ENCODE results near the gene BICC1. TPM values are rescaled to one million over a fixed set of nuclear protein-coding genes. Genes with fewer than 3 reads are reported as not detected.

BICC1 gene
- total RNA-seq, 1 donor from 2014 or later, result 58.0 TPM

- Histone ChIP-seq H3K4me3 (ENCODE audit: low read depth, low read length) (no peak overlapping the region), H3K27me3 (ENCODE audit: control insufficient read depth, insufficient read depth, low read length) (no peaks in the 10 kb centered on the region), H3K36me3 (ENCODE audit: control insufficient read depth, insufficient read depth, low read length) (no peaks in the 10 kb centered on the region)
- DNase-seq (ENCODE audit: low read depth), result no peak
- TF ChIP-seq CTCF (IDR thresholded peaks at IDR 0.05; ENCODE audit: insufficient read depth, low read length, poor library complexity, severe bottlenecking), result no peak
Measured at GRCh38 chr10:58758321-58758720, 245.6 kb downstream of the BICC1 start.

- Histone ChIP-seq H3K36me3 (ENCODE audit: control insufficient read depth, insufficient read depth, low read length) (no peaks in the 10 kb centered on the region), H3K4me3 (ENCODE audit: low read depth, low read length) (no peak overlapping the region), H3K27me3 (ENCODE audit: control insufficient read depth, insufficient read depth, low read length) (no peaks in the 10 kb centered on the region)
- no peak for TF ChIP-seq CTCF (IDR thresholded peaks at IDR 0.05; ENCODE audit: insufficient read depth, low read length, poor library complexity, severe bottlenecking)
- DNase-seq (ENCODE audit: low read depth), result no peak
Measured at GRCh38 chr10:58764087-58764747, 251.5 kb downstream of the BICC1 start.

GRCh38 chr10:58765910-58766309, 253.2 kb downstream of the BICC1 start:
- Histone ChIP-seq H3K4me3 (ENCODE audit: low read depth, low read length) (no peak overlapping the region), H3K36me3 (ENCODE audit: control insufficient read depth, insufficient read depth, low read length) (no peaks in the 10 kb centered on the region), H3K27me3 (ENCODE audit: control insufficient read depth, insufficient read depth, low read length) (no peaks in the 10 kb centered on the region)
- TF ChIP-seq CTCF (IDR thresholded peaks at IDR 0.05; ENCODE audit: insufficient read depth, low read length, poor library complexity, severe bottlenecking), result no peak
- no peak for DNase-seq (ENCODE audit: low read depth)

- DNase-seq (ENCODE audit: low read depth), result no peak
- TF ChIP-seq CTCF (IDR thresholded peaks at IDR 0.05; ENCODE audit: insufficient read depth, low read length, poor library complexity, severe bottlenecking), result no peak
Measured at GRCh38 chr10:58767652-58768051, 255.0 kb downstream of the BICC1 start.

GRCh38 chr10:58771863-58772262, 259.2 kb downstream of the BICC1 start:
- no peak for DNase-seq (ENCODE audit: low read depth)
- no peak for TF ChIP-seq CTCF (IDR thresholded peaks at IDR 0.05; ENCODE audit: insufficient read depth, low read length, poor library complexity, severe bottlenecking)
- Histone ChIP-seq H3K27me3 (ENCODE audit: control insufficient read depth, insufficient read depth, low read length) (no peaks in the 10 kb centered on the region), H3K36me3 (ENCODE audit: control insufficient read depth, insufficient read depth, low read length) (no peaks in the 10 kb centered on the region), H3K4me3 (ENCODE audit: low read depth, low read length) (no peak overlapping the region)

More at GRCh38 chr10:58767652-58768051, 255.0 kb downstream of the BICC1 start:
- H3K27me3 ChIP-seq (ENCODE audit: control insufficient read depth, insufficient read depth, low read length), result no peaks in the 10 kb centered on the region
- H3K36me3 ChIP-seq (ENCODE audit: control insufficient read depth, insufficient read depth, low read length), result no peaks in the 10 kb centered on the region
- H3K4me3 ChIP-seq (ENCODE audit: low read depth, low read length), result no peak overlapping the region

- H3K27me3 ChIP-seq (ENCODE audit: control insufficient read depth, insufficient read depth, low read length), result no peaks in the 10 kb centered on the region
- TF ChIP-seq CTCF (IDR thresholded peaks at IDR 0.05; ENCODE audit: insufficient read depth, low read length, poor library complexity, severe bottlenecking), result no peak
- no peak overlapping the region for H3K4me3 ChIP-seq (ENCODE audit: low read depth, low read length)
- no peaks in the 10 kb centered on the region for H3K36me3 ChIP-seq (ENCODE audit: control insufficient read depth, insufficient read depth, low read length)
- DNase-seq (ENCODE audit: low read depth), result no peak
Measured at GRCh38 chr10:58772758-58773157, 260.1 kb downstream of the BICC1 start.

Measured in kidney epithelial cell (primary cell).